Dermis blood vessel endothelial cell (primary cell): ENCODE results near the gene CRTC3. TPM values are rescaled to one million over a fixed set of nuclear protein-coding genes. Genes with fewer than 3 reads are reported as not detected.

Source experiments
- DNase-seq: peaks from one replicate; pipeline ENCODE4 v3.0.0; 2010
- total RNA-seq: library from RNA; depleted of rRNA; stranded (reverse); fragments of >200 nt; gene quantifications from 2 replicates; pipeline ENCODE4 v1.2.3, GENCODE V29; 2014

The CRTC3 gene
- total RNA-seq, 1 donor from 2014 or later = 11.1 TPM

GRCh38 chr15:90564590-90564989 is 34.9 kb downstream of the CRTC3 start:
- no peak for DNase-seq

GRCh38 chr15:90565866-90566265 is 36.1 kb downstream of the CRTC3 start:
- DNase-seq = no peak

- no peak for DNase-seq
Measured at GRCh38 chr15:90570643-90571042, 40.9 kb downstream of the CRTC3 start.

GRCh38 chr15:90571063-90571541 is 41.4 kb downstream of the CRTC3 start:
- DNase-seq = peak; percentile 47

- DNase-seq = no peak
Measured at GRCh38 chr15:90572893-90573292, 43.2 kb downstream of the CRTC3 start.

GRCh38 chr15:90576711-90577389 is 47.1 kb downstream of the CRTC3 start:
- DNase-seq = no peak

GRCh38 chr15:90579213-90579612 is 49.5 kb downstream of the CRTC3 start:
- DNase-seq = no peak

- no peak for DNase-seq
Measured at GRCh38 chr15:90580099-90580498, 50.4 kb downstream of the CRTC3 start.

- DNase-seq = no peak
Measured at GRCh38 chr15:90580541-90580940, 50.8 kb downstream of the CRTC3 start.

GRCh38 chr15:90580946-90581345 is 51.2 kb downstream of the CRTC3 start:
- DNase-seq = no peak

GRCh38 chr15:90581771-90582352 is 52.1 kb downstream of the CRTC3 start:
- DNase-seq = no peak

- no peak for DNase-seq
Measured at GRCh38 chr15:90582553-90582952, 52.8 kb downstream of the CRTC3 start.

GRCh38 chr15:90583471-90584252 is 53.9 kb downstream of the CRTC3 start:
- no peak for DNase-seq

GRCh38 chr15:90584841-90585240 is 55.1 kb downstream of the CRTC3 start:
- DNase-seq = no peak

- DNase-seq = peak; percentile 29
Measured at GRCh38 chr15:90585863-90586262, 56.1 kb downstream of the CRTC3 start.

GRCh38 chr15:90586948-90587347 is 57.2 kb downstream of the CRTC3 start:
- no peak for DNase-seq

- no peak for DNase-seq
Measured at GRCh38 chr15:90588427-90588826, 58.7 kb downstream of the CRTC3 start.

- no peak for DNase-seq
Measured at GRCh38 chr15:90591524-90591923, 61.8 kb downstream of the CRTC3 start.

- no peak for DNase-seq
Measured at GRCh38 chr15:90592131-90592881, 62.6 kb downstream of the CRTC3 start.

GRCh38 chr15:90593499-90594158 is 63.9 kb downstream of the CRTC3 start:
- no peak for DNase-seq

GRCh38 chr15:90594301-90594738 is 64.6 kb downstream of the CRTC3 start:
- DNase-seq = peak; percentile 74

- no peak for DNase-seq
Measured at GRCh38 chr15:90595763-90596155, 66.0 kb downstream of the CRTC3 start.
